GM19324 (cell line): ENCODE data around the gene TSGA10.
"Not testable (repeated sequence)": the region's sequence is repeated elsewhere in the genome, so short reads cannot be mapped to it uniquely, and the experiment has no call there.

ENCODE experiments used
- ATAC-seq: cut with Tn5 transposase; IDR thresholded peaks from one replicate; pipeline ENCODE4 v1.9.1; 2021; ENCODE audit warnings: mild to moderate bottlenecking, moderate library complexity; ENCODE audit not compliant: unreplicated experiment, low FRiP score

The TSGA10 gene, protein sequence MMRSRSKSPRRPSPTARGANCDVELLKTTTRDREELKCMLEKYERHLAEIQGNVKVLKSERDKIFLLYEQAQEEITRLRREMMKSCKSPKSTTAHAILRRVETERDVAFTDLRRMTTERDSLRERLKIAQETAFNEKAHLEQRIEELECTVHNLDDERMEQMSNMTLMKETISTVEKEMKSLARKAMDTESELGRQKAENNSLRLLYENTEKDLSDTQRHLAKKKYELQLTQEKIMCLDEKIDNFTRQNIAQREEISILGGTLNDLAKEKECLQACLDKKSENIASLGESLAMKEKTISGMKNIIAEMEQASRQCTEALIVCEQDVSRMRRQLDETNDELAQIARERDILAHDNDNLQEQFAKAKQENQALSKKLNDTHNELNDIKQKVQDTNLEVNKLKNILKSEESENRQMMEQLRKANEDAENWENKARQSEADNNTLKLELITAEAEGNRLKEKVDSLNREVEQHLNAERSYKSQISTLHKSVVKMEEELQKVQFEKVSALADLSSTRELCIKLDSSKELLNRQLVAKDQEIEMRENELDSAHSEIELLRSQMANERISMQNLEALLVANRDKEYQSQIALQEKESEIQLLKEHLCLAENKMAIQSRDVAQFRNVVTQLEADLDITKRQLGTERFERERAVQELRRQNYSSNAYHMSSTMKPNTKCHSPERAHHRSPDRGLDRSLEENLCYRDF

GRCh38 chr2:99154643-99155536, at the start of gene TSGA10, which contains the start of gene LIPT1:
TSGA10 (minus strand) TSS chr2:99154942; CDS start chr2:99109439, 45,503 bp downstream.
LIPT1 (plus strand) TSS chr2:99154967; CDS start chr2:99161958, 6,991 bp downstream.
- peak; percentile 99 for ATAC-seq

DNA sequence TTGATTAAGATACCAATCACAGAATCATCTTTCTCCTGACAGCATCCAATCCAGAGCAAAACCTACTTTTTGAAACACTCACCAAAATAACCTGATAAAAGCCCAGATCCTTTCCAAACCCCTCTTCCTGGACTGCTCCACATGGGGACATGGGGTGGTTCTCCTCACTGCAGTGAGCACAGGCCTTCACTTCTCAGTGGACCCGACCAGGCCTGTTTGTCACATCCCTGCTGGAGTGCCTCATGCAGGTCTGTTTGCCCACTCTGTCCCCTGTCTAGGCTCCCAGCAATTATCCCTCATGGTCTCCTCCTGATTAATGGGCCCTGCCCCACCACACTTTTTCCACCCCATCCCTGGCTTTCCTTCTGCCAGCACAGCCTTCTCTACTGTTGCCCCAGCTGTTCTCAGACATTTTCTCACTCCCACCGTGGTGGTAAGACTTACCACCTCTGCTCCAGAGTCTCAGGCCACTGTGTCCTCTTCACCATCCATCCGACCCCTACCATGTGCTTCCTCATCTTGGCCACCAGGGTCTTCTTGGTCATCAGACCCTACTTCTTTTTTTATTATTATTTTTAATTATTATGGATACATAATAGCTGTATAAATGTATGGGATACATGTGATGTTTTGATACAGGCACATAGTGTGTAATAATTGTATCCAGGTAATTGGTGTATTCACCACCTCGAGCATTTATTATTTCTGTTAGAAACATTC, 47.4 kb upstream of the TSGA10 start:
- no peak for ATAC-seq

- no peak for ATAC-seq
Observed at GRCh38 chr2:99200076-99200800, 45.5 kb upstream of the TSGA10 start.

DNA sequence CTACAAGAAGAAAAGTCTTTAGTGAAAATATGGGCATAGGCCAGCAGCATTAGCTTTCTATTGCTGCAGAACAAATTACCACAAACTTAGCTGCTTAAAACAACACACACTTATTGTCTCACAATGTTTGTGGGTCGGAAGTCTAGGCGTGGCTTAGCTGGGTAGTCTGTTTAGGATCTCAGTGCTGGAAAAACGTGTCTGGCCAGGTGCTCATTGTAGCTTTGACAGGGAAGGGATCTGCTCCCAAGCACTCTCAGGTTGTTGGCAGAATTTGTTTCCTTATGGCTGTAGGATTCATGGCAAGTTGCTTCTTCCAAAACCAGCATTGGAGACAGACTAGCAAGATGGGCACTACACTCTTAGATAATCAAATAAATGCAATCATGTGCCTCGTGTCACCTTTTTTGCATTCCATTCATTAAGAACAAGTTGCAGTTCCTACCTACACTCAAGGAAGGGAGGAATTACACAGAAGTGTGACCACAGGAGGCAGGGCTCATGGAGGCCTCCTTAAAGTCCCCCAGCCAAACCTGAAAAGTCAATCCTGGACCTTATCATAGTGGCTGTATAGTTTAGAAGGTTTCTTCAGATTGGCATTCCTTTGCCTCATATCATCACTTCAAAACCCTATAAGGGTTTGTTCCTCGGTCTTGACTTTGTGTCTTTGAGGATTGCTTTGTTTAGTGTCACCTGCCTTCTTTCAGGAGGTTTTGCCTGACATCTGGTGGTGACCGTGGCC, 43.5 kb upstream of the TSGA10 start:
- no peak for ATAC-seq

DNA sequence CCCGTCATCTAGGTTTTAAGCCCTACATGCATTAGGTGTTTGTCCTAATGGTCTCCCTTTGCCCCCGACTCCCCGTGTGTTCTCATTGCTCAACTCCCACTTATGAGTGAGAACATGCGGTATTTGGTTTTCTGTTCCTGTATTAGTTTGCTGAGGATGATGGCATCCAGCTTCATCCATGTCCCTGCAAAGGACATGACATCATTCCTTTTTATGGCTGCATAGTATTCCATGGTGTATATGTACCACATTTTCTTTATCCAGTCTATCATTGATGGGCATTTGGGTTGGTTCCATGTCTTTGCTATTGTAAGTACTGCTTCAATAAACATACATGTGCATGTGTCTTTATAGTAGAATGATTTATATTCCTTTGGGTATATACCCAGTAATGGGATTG, 37.6 kb upstream of the TSGA10 start:
- ATAC-seq: not testable (repeated sequence)

GRCh38 chr2:99190548-99190947, 35.8 kb upstream of the TSGA10 start:
- ATAC-seq: no peak

- ATAC-seq: no peak
Observed at GRCh38 chr2:99188357-99188756, 33.6 kb upstream of the TSGA10 start.

GRCh38 chr2:99187011-99187410, 32.3 kb upstream of the TSGA10 start:
- ATAC-seq: no peak

- no peak for ATAC-seq
Observed at GRCh38 chr2:99184811-99185210, 30.1 kb upstream of the TSGA10 start.

GRCh38 chr2:99183025-99183424, 28.3 kb upstream of the TSGA10 start:
- no peak for ATAC-seq

GRCh38 chr2:99181624-99182000, 26.9 kb upstream of the TSGA10 start:
- ATAC-seq: no peak

DNA sequence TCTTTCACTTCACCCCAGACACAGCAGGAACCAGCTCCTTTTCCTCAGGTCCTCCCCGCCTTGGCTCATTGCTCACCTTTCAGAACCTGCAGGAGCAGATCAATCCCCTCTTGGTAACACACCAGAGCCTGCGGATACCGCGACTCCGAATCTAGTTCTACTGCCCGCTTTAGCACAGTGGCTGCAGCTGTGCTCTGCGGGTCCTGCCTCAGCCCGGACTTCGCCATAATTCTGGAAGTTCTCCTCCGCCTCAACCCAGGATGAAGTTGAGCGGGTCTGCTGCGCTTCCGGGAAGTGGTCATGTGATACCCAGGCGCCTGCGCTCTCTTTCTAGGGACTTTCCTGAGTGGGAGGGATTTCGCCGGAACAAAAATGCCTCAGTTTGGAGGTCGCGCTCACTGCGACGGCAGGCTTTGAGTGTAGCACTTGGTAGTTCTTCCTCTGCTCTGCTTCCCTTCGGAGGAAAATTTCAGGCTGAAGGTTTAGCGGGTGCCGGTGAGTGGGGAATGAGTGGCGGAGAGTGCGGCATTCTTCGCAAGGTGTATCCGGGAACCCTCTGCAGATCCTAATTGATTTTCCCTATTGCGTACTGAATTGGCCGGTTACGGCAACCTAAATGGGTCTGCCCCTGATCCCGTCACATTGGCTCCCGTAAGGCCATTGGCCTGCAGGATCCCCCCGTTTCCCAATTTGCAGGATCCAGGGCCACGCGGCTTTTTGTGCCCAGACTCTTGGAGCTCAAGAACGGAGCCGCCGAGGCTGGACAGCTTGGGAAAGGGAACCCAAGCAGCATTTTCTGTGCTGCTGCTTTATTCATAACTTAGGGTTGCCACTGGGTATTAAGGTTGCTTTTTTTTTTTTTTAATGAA, 26.2 kb upstream of the TSGA10 start, which contains the start of the genes MITD1 and MRPL30:
MITD1 (minus strand) TSS at position 304 of the 869 bp plus-strand sequence; CDS start at position 227, 77 bp downstream.
MRPL30 (plus strand) TSS at position 430 of the 869 bp plus-strand sequence. CDS start 5,020 bp downstream, outside the sequence.
- ATAC-seq: peak; percentile 91

GRCh38 chr2:99171377-99172140, 16.8 kb upstream of the TSGA10 start:
- no peak for ATAC-seq

DNA sequence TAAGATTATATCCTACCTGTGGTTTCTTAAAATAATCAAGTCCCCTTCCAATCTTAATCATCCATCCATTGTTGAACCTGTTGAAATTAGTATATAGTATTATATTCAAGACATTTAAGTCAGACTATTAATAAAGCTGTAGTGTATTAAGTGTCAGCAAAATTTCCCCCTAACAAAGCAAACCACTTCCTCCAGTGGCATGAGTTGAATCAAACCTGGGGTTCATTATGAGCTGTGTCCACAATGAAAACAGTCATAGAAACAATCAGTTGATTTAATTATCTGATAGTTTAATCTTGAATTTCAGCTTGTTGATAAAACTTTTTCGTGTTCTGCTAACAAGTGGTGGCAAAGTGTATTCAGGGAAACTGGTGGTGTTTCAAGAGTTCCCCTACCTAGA, 14.8 kb upstream of the TSGA10 start:
- no peak for ATAC-seq

DNA sequence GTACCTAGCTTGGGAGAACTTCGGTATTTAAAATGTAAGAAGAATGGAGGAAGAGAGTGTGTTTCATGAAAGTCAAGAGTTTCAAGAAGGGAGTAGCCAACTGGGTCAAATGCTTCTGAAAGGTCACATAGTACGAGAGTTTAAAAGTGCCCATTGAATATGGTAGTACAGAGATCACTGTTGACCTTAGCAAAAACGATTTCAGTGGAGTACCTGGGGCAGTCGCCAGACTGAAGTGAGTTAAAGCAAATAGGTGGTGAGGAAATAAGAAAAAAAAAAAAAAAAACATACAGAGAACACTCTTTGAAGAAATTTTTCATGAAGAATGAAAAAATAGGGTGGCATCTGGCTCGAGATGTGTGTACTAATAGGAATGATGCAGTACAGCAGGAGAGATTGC, 11.5 kb upstream of the TSGA10 start:
- ATAC-seq: no peak

GRCh38 chr2:99159594-99159993, 4.9 kb upstream of the TSGA10 start:
- no peak for ATAC-seq

- ATAC-seq: no peak
Observed at GRCh38 chr2:99158599-99158998, 3.9 kb upstream of the TSGA10 start.
